ENCODE measurements around the gene FZD4.

Gene FZD4

DNA sequence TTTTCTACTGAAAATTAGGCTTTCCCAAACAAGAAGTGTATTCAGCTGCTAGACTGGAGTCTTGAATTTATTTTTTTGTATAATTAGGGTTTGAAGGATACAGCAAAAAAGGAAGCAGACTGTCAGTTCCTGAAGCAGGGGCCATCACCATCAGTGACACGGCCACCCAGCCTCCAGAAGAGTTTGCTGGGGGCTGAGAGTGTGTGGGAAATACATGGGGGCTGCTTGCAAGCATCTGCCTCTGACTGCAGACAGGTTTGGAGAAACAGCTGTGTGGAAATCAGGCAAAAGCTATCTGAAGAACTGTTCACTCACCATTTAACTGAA lies 23.0 kb downstream of the FZD4 start:
- DNase-seq = peak in 1 of 3 donors; percentile 13
- WGBS (ENCODE audit: insufficient coverage) = 0% methylated on average over 1 of the region's 1 CpG
- Histone ChIP-seq H3K4me3 (ENCODE audit: control insufficient read depth in 1 of 7, extremely low read depth in 1 of 7, insufficient read depth in 4 of 7, low read depth in 2 of 7, low read length in 6 of 7) (no peak overlapping the region), H3K27ac (ENCODE audit: insufficient read depth in 1 of 2, low read depth in 1 of 2, low read length in 2 of 2, poor library complexity in 1 of 2, severe bottlenecking in 2 of 2) (peak overlapping the region in 1 of 2 experiments; percentile 28), H3K27me3 (replicated peaks in 2 of 5; ENCODE audit: control insufficient read depth in 4 of 5, insufficient read depth in 5 of 5, low read length in 4 of 5) (no peaks in the 10 kb centered on the region), H3K36me3 (ENCODE audit: control insufficient read depth in 4 of 4, insufficient read depth in 4 of 4, low read length in 3 of 4) (no peaks in the 10 kb centered on the region), H3K9me3 (ENCODE audit: control extremely low read depth in 1 of 5, control insufficient read depth in 4 of 5, insufficient read depth in 2 of 5, low read depth in 1 of 5, low read length in 4 of 5) (no peaks in the 10 kb centered on the region), H3K4me1 (ENCODE audit: control extremely low read depth in 1 of 4, control insufficient read depth in 4 of 4, insufficient read depth in 4 of 4, low read length in 3 of 4) (peaks cover 0 to 7% (median 5%) of the 10 kb centered on the region in 4 experiments)
- ChIA-PET CTCF (interaction anchor here (0.6 to 1.5 kb wide), 3 partner anchors 45 to 1640 kb away, joined by 3 to 4 read pairs (median 3); no protein-coding TSS in a partner anchor), POLR2A (interaction anchor here (0.6 kb wide), 1 partner anchor 355 kb away, joined by 6 read pairs; no protein-coding TSS in a partner anchor)

DNA sequence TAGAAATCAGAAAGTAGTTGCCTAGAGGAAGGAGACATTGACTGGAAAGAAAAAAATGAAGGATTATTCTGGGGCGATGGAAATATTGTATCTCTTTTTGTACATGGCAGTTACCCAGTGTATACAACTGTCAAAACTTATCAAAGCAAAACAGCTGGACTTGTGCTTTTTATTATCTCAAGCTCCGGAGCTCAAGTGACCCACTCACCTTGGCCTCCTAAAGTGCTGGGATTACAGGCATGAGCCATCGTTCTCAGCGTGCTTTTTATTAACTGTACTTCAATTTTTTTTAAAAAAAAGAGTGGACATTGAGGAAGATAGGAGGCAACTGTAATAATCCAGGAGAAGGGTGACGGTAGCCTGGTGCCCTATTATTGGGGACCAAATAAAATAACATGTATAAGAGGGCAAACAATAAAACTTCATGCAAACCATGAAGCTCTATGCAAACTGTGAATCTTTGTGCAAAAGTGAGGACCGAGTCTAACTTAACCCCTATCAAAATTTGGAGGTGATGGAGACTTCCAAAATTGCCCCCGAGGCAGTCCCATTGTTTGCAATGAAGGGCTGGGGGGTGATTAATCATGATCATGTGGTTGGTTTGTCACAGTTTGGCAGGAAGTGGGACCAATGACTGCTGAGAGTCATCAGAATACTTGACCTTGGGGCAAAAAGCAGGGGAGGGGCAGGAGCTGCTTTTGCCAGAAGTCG lies 23.5 kb downstream of the FZD4 start:
- no peaks in the 10 kb centered on the region for H3K36me3 ChIP-seq (ENCODE audit: control insufficient read depth in 4 of 4, insufficient read depth in 4 of 4, low read length in 3 of 4)
- H3K9me3 ChIP-seq (ENCODE audit: control extremely low read depth in 1 of 5, control insufficient read depth in 4 of 5, insufficient read depth in 2 of 5, low read depth in 1 of 5, low read length in 4 of 5) = no peaks in the 10 kb centered on the region
- no peaks in the 10 kb centered on the region for H3K27me3 ChIP-seq (replicated peaks in 2 of 5; ENCODE audit: control insufficient read depth in 4 of 5, insufficient read depth in 5 of 5, low read length in 4 of 5)
- peak in 2 of 3 donors; percentile 37 to 51 for DNase-seq
- WGBS (ENCODE audit: insufficient coverage) = 44% methylated on average over 4 of the region's 8 CpGs
- no peak overlapping the region for H3K4me3 ChIP-seq (ENCODE audit: control insufficient read depth in 1 of 7, extremely low read depth in 1 of 7, insufficient read depth in 4 of 7, low read depth in 2 of 7, low read length in 6 of 7)
- H3K27ac ChIP-seq (ENCODE audit: insufficient read depth in 1 of 2, low read depth in 1 of 2, low read length in 2 of 2, poor library complexity in 1 of 2, severe bottlenecking in 2 of 2) = peak overlapping the region in 1 of 2 experiments; percentile 60
- ChIA-PET CTCF (interaction anchor here (0.6 to 1.5 kb wide), 3 partner anchors 45 to 1640 kb away, joined by 3 to 4 read pairs (median 3); no protein-coding TSS in a partner anchor), POLR2A (interaction anchor here (0.6 kb wide), 1 partner anchor 356 kb away, joined by 6 read pairs; no protein-coding TSS in a partner anchor)
- H3K4me1 ChIP-seq (ENCODE audit: control extremely low read depth in 1 of 4, control insufficient read depth in 4 of 4, insufficient read depth in 4 of 4, low read length in 3 of 4) = peaks cover 0 to 7% (median 5%) of the 10 kb centered on the region in 4 experiments

DNA sequence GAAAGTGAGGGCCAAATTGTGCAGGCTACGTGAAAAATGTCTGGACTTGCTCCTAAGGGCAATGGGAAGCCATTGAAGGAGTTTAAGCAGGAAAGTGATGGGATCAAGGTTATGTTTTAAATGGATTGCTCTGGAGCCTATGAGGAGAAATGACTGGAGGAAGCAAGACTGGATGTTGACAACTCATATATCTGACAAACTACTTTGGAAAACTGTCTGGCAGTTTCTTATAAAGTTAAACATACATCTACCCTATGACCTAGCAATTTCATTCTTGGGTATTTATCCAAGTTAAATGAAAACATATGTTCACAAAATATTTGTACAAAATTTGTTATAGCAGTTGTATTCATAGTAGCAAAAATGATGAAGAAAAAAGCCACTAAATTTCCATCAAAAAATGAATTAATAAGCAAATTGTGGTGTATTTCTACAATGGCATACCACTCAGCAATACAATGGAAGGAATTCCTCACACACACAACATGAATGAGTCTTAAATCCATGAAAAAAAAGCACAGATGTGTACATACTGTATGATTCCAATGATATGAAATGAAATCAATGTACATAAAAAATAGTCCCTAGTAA lies 24.1 kb downstream of the FZD4 start:
- no peak overlapping the region for H3K4me3 ChIP-seq (ENCODE audit: control insufficient read depth in 1 of 7, extremely low read depth in 1 of 7, insufficient read depth in 4 of 7, low read depth in 2 of 7, low read length in 6 of 7)
- CTCF ChIA-PET = interaction anchor here (1.5 kb wide), 1 partner anchor 61 kb away, joined by 4 read pairs; no protein-coding TSS in a partner anchor
- POLR2A ChIA-PET = no interaction called here
- no peaks in the 10 kb centered on the region for H3K27me3 ChIP-seq (replicated peaks in 2 of 5; ENCODE audit: control insufficient read depth in 4 of 5, insufficient read depth in 5 of 5, low read length in 4 of 5)
- no peaks in the 10 kb centered on the region for H3K9me3 ChIP-seq (ENCODE audit: control extremely low read depth in 1 of 5, control insufficient read depth in 4 of 5, insufficient read depth in 2 of 5, low read depth in 1 of 5, low read length in 4 of 5)
- WGBS (ENCODE audit: insufficient coverage) = 100% methylated on average over 1 of the region's 1 CpG
- peaks cover 0 to 7% (median 5%) of the 10 kb centered on the region in 4 experiments for H3K4me1 ChIP-seq (ENCODE audit: control extremely low read depth in 1 of 4, control insufficient read depth in 4 of 4, insufficient read depth in 4 of 4, low read length in 3 of 4)
- peak overlapping the region in 1 of 2 experiments; percentile 60 for H3K27ac ChIP-seq (ENCODE audit: insufficient read depth in 1 of 2, low read depth in 1 of 2, low read length in 2 of 2, poor library complexity in 1 of 2, severe bottlenecking in 2 of 2)
- no peaks in the 10 kb centered on the region for H3K36me3 ChIP-seq (ENCODE audit: control insufficient read depth in 4 of 4, insufficient read depth in 4 of 4, low read length in 3 of 4)
- DNase-seq = no peak

DNA sequence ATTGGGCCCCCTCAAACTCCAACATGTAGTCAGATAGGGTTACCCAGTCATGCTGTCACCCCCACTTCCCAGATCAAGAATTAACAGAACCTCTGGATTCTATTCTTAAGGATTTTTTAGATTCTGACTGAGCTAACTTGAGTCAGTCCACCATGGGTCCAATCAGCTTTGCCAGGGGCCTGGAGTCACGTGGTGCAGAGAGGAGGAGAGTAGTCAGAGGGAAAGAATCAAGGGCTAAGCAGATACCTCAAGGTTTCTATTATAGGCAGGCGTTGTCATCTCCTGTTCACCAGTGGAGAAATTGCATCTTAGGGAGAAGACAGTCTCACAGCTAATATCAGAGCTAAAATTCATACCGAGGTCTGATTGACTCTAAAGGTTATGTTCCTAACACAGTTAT lies 28.2 kb downstream of the FZD4 start:
- Histone ChIP-seq H3K4me1 (ENCODE audit: control extremely low read depth in 1 of 4, control insufficient read depth in 4 of 4, insufficient read depth in 4 of 4, low read length in 3 of 4) (peaks cover 0 to 2% (median 1%) of the 10 kb centered on the region in 4 experiments), H3K36me3 (ENCODE audit: control insufficient read depth in 4 of 4, insufficient read depth in 4 of 4, low read length in 3 of 4) (no peaks in the 10 kb centered on the region), H3K4me3 (ENCODE audit: control insufficient read depth in 1 of 7, extremely low read depth in 1 of 7, insufficient read depth in 4 of 7, low read depth in 2 of 7, low read length in 6 of 7) (no peak overlapping the region), H3K9me3 (ENCODE audit: control extremely low read depth in 1 of 5, control insufficient read depth in 4 of 5, insufficient read depth in 2 of 5, low read depth in 1 of 5, low read length in 4 of 5) (no peaks in the 10 kb centered on the region), H3K27me3 (replicated peaks in 2 of 5; ENCODE audit: control insufficient read depth in 4 of 5, insufficient read depth in 5 of 5, low read length in 4 of 5) (no peaks in the 10 kb centered on the region), H3K27ac (ENCODE audit: insufficient read depth in 1 of 2, low read depth in 1 of 2, low read length in 2 of 2, poor library complexity in 1 of 2, severe bottlenecking in 2 of 2) (no peak overlapping the region)
- ChIA-PET CTCF (interaction anchor here (0.8 to 1.6 kb wide), 4 partner anchors 8 to 59 kb away, joined by 3 to 7 read pairs (median 4); no protein-coding TSS in a partner anchor), POLR2A (no interaction called here)
- DNase-seq = no peak
- WGBS (ENCODE audit: insufficient coverage) = 97% methylated on average over 3 of the region's 3 CpGs

DNA sequence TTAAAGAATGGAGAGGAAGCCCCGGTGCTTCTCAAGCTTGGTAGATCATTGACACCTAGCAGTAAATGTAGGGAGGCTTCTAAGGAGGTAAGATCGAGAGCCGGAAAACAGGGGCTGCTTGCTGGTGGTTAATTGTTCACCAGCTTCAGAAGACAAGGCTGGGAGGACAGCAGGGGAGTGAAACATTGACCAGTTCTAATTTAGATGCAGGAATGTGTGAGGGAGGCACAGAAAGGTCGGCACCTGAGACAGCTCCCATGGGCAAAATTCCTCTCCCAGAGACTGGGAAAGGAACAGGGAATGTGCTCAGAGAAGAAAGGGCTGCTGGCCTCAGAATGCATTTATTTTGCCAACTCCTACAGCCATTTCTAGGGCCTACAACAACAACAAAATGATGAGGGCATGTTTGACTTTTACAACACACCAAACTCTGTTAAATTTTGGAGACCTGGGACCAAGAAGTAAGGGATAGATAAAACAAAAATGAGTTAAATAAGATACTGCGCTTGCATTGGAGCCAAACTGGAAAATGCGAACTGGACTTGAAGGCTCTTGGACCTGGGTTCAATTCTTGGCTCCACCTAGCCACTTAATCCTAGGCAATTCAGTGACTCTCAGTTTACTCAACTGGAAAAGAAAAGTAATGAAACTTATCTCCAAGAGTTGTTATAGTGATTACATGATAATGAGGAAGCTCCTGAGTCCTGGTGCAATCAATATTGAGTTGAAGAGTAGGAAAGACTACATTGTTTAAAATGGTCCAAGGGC lies 31.0 kb downstream of the FZD4 start:
- no peaks in the 10 kb centered on the region for H3K4me1 ChIP-seq (ENCODE audit: control extremely low read depth in 1 of 4, control insufficient read depth in 4 of 4, insufficient read depth in 4 of 4, low read length in 3 of 4)
- ChIA-PET CTCF (interaction anchor here (1.1 to 1.9 kb wide), 4 partner anchors 13 to 377 kb away, joined by 3 to 4 read pairs (median 4); no protein-coding TSS in a partner anchor), POLR2A (no interaction called here)
- no peaks in the 10 kb centered on the region for H3K9me3 ChIP-seq (ENCODE audit: control extremely low read depth in 1 of 5, control insufficient read depth in 4 of 5, insufficient read depth in 2 of 5, low read depth in 1 of 5, low read length in 4 of 5)
- no peak overlapping the region for H3K4me3 ChIP-seq (ENCODE audit: control insufficient read depth in 1 of 7, extremely low read depth in 1 of 7, insufficient read depth in 4 of 7, low read depth in 2 of 7, low read length in 6 of 7)
- WGBS (ENCODE audit: insufficient coverage) = 96% methylated on average over 6 of the region's 6 CpGs
- no peak for DNase-seq
- no peak overlapping the region for H3K27ac ChIP-seq (ENCODE audit: insufficient read depth in 1 of 2, low read depth in 1 of 2, low read length in 2 of 2, poor library complexity in 1 of 2, severe bottlenecking in 2 of 2)
- H3K27me3 ChIP-seq (replicated peaks in 2 of 5; ENCODE audit: control insufficient read depth in 4 of 5, insufficient read depth in 5 of 5, low read length in 4 of 5) = no peaks in the 10 kb centered on the region
- no peaks in the 10 kb centered on the region for H3K36me3 ChIP-seq (ENCODE audit: control insufficient read depth in 4 of 4, insufficient read depth in 4 of 4, low read length in 3 of 4)

DNA sequence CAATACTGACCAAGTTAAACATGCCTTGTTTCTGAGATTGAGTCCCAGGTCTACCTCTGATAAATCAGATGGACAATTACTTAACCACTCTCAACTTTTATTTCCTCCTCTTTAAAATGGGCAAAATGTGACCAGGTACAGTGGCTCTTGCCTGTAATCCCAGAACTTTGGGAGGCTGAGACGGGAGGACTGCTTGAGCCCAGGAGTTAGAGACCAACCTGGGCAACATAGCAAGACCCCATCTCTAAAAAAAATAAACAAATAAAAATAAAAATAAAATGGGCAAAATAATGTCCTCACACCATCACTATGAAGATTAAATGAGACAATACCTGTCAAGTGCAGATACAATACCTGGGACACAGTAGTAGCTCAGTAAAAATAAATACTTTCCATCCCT lies 33.0 kb downstream of the FZD4 start:
- ChIA-PET CTCF (interaction anchor here (6.6 kb wide), 1 partner anchor 51 kb away, joined by 45 read pairs; no protein-coding TSS in a partner anchor), POLR2A (no interaction called here)
- Histone ChIP-seq H3K27me3 (replicated peaks in 2 of 5; ENCODE audit: control insufficient read depth in 4 of 5, insufficient read depth in 5 of 5, low read length in 4 of 5) (no peaks in the 10 kb centered on the region), H3K36me3 (ENCODE audit: control insufficient read depth in 4 of 4, insufficient read depth in 4 of 4, low read length in 3 of 4) (no peaks in the 10 kb centered on the region), H3K4me3 (ENCODE audit: control insufficient read depth in 1 of 7, extremely low read depth in 1 of 7, insufficient read depth in 4 of 7, low read depth in 2 of 7, low read length in 6 of 7) (no peak overlapping the region), H3K4me1 (ENCODE audit: control extremely low read depth in 1 of 4, control insufficient read depth in 4 of 4, insufficient read depth in 4 of 4, low read length in 3 of 4) (no peaks in the 10 kb centered on the region), H3K27ac (ENCODE audit: insufficient read depth in 1 of 2, low read depth in 1 of 2, low read length in 2 of 2, poor library complexity in 1 of 2, severe bottlenecking in 2 of 2) (no peak overlapping the region), H3K9me3 (ENCODE audit: control extremely low read depth in 1 of 5, control insufficient read depth in 4 of 5, insufficient read depth in 2 of 5, low read depth in 1 of 5, low read length in 4 of 5) (no peaks in the 10 kb centered on the region)
- DNase-seq = no peak
- no CpG with 5 or more reads among the region's 1 CpG for WGBS (ENCODE audit: insufficient coverage)
